Esophagus muscularis mucosa (tissue), 4 donors: ENCODE data around the gene PNPLA1. TPM values are rescaled to one million over a fixed set of nuclear protein-coding genes. Genes with fewer than 3 reads are reported as not detected.

Source experiments
- DNase-seq: peaks from one replicate; pipeline ENCODE4 v3.0.0-alpha.2; 2017; ENCODE audit errors: extremely low spot score
- H3K27ac ChIP-seq, 4 donors: fragments of 200-600 bp; sonication (generic); replicated peaks in 1 of 4; 1 replicate in 3 of 4; 2 replicates in 1 of 4; pipeline ENCODE4 v1.5.1; 2016 to 2019; ENCODE audit warnings: mild to moderate bottlenecking in 1 of 4
- H3K27me3 ChIP-seq, 4 donors: fragments of 200-600 bp; sonication (generic); one replicate each; pipeline versions ENCODE4 v1.5.1 to v1.6.0; 2016 to 2019
- H3K36me3 ChIP-seq, 4 donors: fragments of 200-600 bp; sonication (generic); one replicate each; pipeline ENCODE4 v1.5.1; 2016 to 2019
- H3K4me1 ChIP-seq, 4 donors: fragments of 200-600 bp; sonication (generic); one replicate each; pipeline ENCODE4 v1.5.1; 2016 to 2019
- H3K4me3 ChIP-seq, 4 donors: fragments of 200-600 bp; sonication (generic); 1 replicate in 2 of 4; 2 replicates in 2 of 4; pipeline ENCODE4 v1.5.1; 2016 to 2019; ENCODE audit warnings: mild to moderate bottlenecking in 4 of 4, moderate library complexity in 1 of 4
- H3K9me3 ChIP-seq, 4 donors: fragments of 200-600 bp; sonication (generic); 1 replicate in 3 of 4; 2 replicates in 1 of 4; pipeline ENCODE4 v1.5.1; 2016 to 2019
- CTCF ChIP-seq, 3 experiments: fragments of 200-600 bp in 2 of 3; fragments of 450-650 bp in 1 of 3; sonication (generic) in 2 of 3; IDR thresholded peaks; one replicate each; pipeline ENCODE4 v1.5.1; 2017 to 2019; ENCODE audit warnings: antibody characterized with exemption in 3 of 3, mild to moderate bottlenecking in 2 of 3, moderate library complexity in 1 of 3
- EP300 ChIP-seq: sonication (generic); formaldehyde crosslinking; IDR thresholded peaks from one replicate; pipeline ENCODE4 v1.6.1; 2017; ENCODE audit warnings: antibody characterized with exemption
- POLR2A ChIP-seq: fragments of 450-650 bp; IDR thresholded peaks from one replicate; pipeline ENCODE4 v1.6.1; 2017; ENCODE audit warnings: antibody characterized with exemption, moderate library complexity, mild to moderate bottlenecking, low read depth
- POLR2AphosphoS5 ChIP-seq, 2 donors: sonication (generic); formaldehyde crosslinking; IDR thresholded peaks; one replicate each; pipeline ENCODE4 v1.6.1; 2017; ENCODE audit warnings: antibody characterized with exemption in 2 of 2
- WGBS: methylation state at CpG from one replicate; pipeline ENCODE4 v1.1.5; 2018; 5-methylcytosine and 5-hydroxymethylcytosine counted together
- intact Hi-C: fragments of 100-400 bp; cut with DNase I; formaldehyde crosslinking; loops from one replicate; pipeline ENCODE4 v1.15.1; 2023
- total RNA-seq, 4 donors: library from RNA; depleted of rRNA; stranded (reverse); fragments of >200 nt; gene quantifications; one replicate each; pipeline versions ENCODE4 v1.1.0 to v1.2.1, GENCODE V29; 2016

PNPLA1 gene
- total RNA-seq, 4 donors from 2014 or later: 0.33 TPM; not detected in 3

GRCh38 chr6:36308514-36308913 lies 38.7 kb downstream of the PNPLA1 start:
- intact Hi-C loops: no loop called here
- TF ChIP-seq POLR2AphosphoS5 (IDR thresholded peaks at IDR 0.05) (no peak), CTCF (IDR thresholded peaks at IDR 0.05) (no peak), EP300 (no peak), POLR2A (no peak)
- no peaks in the 10 kb centered on the region for H3K36me3 ChIP-seq
- no peak overlapping the region for H3K27ac ChIP-seq
- no peak for DNase-seq
- H3K4me1 ChIP-seq: peaks cover 0 to 11% (median 0%) of the 10 kb centered on the region in 4 donors
- H3K27me3 ChIP-seq: peaks cover 0 to 6% (median 0%) of the 10 kb centered on the region in 4 donors
- no peak overlapping the region for H3K4me3 ChIP-seq
- 91% methylated on average over 5 of the region's 5 CpGs for WGBS
- peaks cover 0 to 4% (median 0%) of the 10 kb centered on the region in 4 donors for H3K9me3 ChIP-seq

- peaks cover 0 to 11% (median 0%) of the 10 kb centered on the region in 4 donors for H3K4me1 ChIP-seq
- intact Hi-C loops: no loop called here
- WGBS: 73% methylated on average over 7 of the region's 7 CpGs
- H3K27ac ChIP-seq: no peak overlapping the region
- TF ChIP-seq POLR2A: no peak
- no peak for DNase-seq
- H3K27me3 ChIP-seq: peaks cover 0 to 6% (median 0%) of the 10 kb centered on the region in 4 donors
- no peaks in the 10 kb centered on the region for H3K36me3 ChIP-seq
- peaks cover 0 to 4% (median 0%) of the 10 kb centered on the region in 4 donors for H3K9me3 ChIP-seq
- H3K4me3 ChIP-seq: no peak overlapping the region
Observed at GRCh38 chr6:36309203-36309602, 39.3 kb downstream of the PNPLA1 start.

- H3K36me3 ChIP-seq: no peaks in the 10 kb centered on the region
- intact Hi-C loops: no loop called here
- H3K27ac ChIP-seq: no peak overlapping the region
- TF ChIP-seq CTCF (IDR thresholded peaks at IDR 0.05) (no peak), POLR2AphosphoS5 (IDR thresholded peaks at IDR 0.05) (no peak), EP300 (no peak), POLR2A (no peak)
- WGBS: 86% methylated on average over 1 of the region's 2 CpGs
- H3K4me1 ChIP-seq: peaks cover 0 to 11% (median 0%) of the 10 kb centered on the region in 4 donors
- DNase-seq: no peak
- peaks cover 0 to 6% (median 0%) of the 10 kb centered on the region in 4 donors for H3K27me3 ChIP-seq
- H3K4me3 ChIP-seq: no peak overlapping the region
- peaks cover 0 to 4% (median 0%) of the 10 kb centered on the region in 4 donors for H3K9me3 ChIP-seq
Observed at GRCh38 chr6:36309900-36310299, 40.0 kb downstream of the PNPLA1 start.

GRCh38 chr6:36312854-36313648 lies 43.2 kb downstream of the PNPLA1 start:
- H3K9me3 ChIP-seq: peaks cover 0 to 4% (median 0%) of the 10 kb centered on the region in 4 donors
- no peak for TF ChIP-seq POLR2AphosphoS5 (IDR thresholded peaks at IDR 0.05)
- no peak for TF ChIP-seq CTCF (IDR thresholded peaks at IDR 0.05)
- no peak for TF ChIP-seq POLR2A
- no peak for TF ChIP-seq EP300
- peaks cover 0 to 6% (median 0%) of the 10 kb centered on the region in 4 donors for H3K27me3 ChIP-seq
- no peaks in the 10 kb centered on the region for H3K36me3 ChIP-seq
- DNase-seq: no peak
- intact Hi-C loops: no loop called here
- WGBS: 42% methylated on average over 6 of the region's 8 CpGs
- H3K4me3 ChIP-seq: no peak overlapping the region
- no peak overlapping the region for H3K27ac ChIP-seq
- peaks cover 0 to 11% (median 0%) of the 10 kb centered on the region in 4 donors for H3K4me1 ChIP-seq

GRCh38 chr6:36313649-36313936 lies 43.7 kb downstream of the PNPLA1 start:
- WGBS: 80% methylated on average over 4 of the region's 4 CpGs
- Histone ChIP-seq H3K36me3 (no peaks in the 10 kb centered on the region), H3K4me3 (no peak overlapping the region), H3K27me3 (peaks cover 0 to 6% (median 0%) of the 10 kb centered on the region in 4 donors), H3K4me1 (peaks cover 0 to 11% (median 0%) of the 10 kb centered on the region in 4 donors), H3K9me3 (peaks cover 0 to 4% (median 0%) of the 10 kb centered on the region in 4 donors), H3K27ac (no peak overlapping the region)
- intact Hi-C loops: no loop called here
- DNase-seq: no peak
- TF ChIP-seq POLR2A: no peak
- no peak for TF ChIP-seq CTCF (IDR thresholded peaks at IDR 0.05)
